GM19240 (cell line): ENCODE data around the gene TCF21.
A peak's percentile ranks its signal among the peaks of the same experiment; 100 is the strongest.

Source experiments
- DNase-seq: peaks from one replicate; pipeline ENCODE4 v3.0.0; 2011; ENCODE audit warnings: low spot score; ENCODE audit not compliant: insufficient read length

Gene TCF21

GRCh38 chr6:133889557-133890403 lies 867 bp downstream of the TCF21 start:
- no peak for DNase-seq

GRCh38 chr6:133890711-133891148 lies 1.8 kb downstream of the TCF21 start:
- no peak for DNase-seq

GRCh38 chr6:133891149-133891926 lies 2.4 kb downstream of the TCF21 start:
- no peak for DNase-seq

- no peak for DNase-seq
These were observed 3.3 kb downstream of the TCF21 start for GRCh38 chr6:133891927-133892812.

- no peak for DNase-seq
These were observed 4.1 kb downstream of the TCF21 start for GRCh38 chr6:133892813-133893691.

GRCh38 chr6:133893946-133894345 lies 5.0 kb downstream of the TCF21 start:
- no peak for DNase-seq

GRCh38 chr6:133894369-133894768 lies 5.5 kb downstream of the TCF21 start:
- no peak for DNase-seq

- no peak for DNase-seq
These were observed 6.0 kb downstream of the TCF21 start for GRCh38 chr6:133894795-133895358.

GRCh38 chr6:133895573-133896343 lies 6.8 kb downstream of the TCF21 start:
- no peak for DNase-seq

- no peak for DNase-seq
These were observed 7.4 kb downstream of the TCF21 start for GRCh38 chr6:133896344-133896721.

GRCh38 chr6:133898263-133898662 lies 9.3 kb downstream of the TCF21 start:
- DNase-seq, result no peak

- no peak for DNase-seq
These were observed 10.6 kb downstream of the TCF21 start for GRCh38 chr6:133899556-133899955.

- no peak for DNase-seq
These were observed 14.9 kb downstream of the TCF21 start for GRCh38 chr6:133903855-133904254.

GRCh38 chr6:133906050-133906449 lies 17.1 kb downstream of the TCF21 start:
- no peak for DNase-seq

GRCh38 chr6:133916650-133917151 lies 27.8 kb downstream of the TCF21 start:
- DNase-seq, result peak; percentile 16

- DNase-seq, result no peak
These were observed 28.9 kb downstream of the TCF21 start for GRCh38 chr6:133917781-133918180.

- no peak for DNase-seq
These were observed 29.5 kb downstream of the TCF21 start for GRCh38 chr6:133918208-133918930.

- no peak for DNase-seq
These were observed 30.4 kb downstream of the TCF21 start for GRCh38 chr6:133919362-133919761.
